ENCODE measurements around the gene SLC16A10.
"Not testable (repeated sequence)": the region's sequence is repeated elsewhere in the genome, so short reads cannot be mapped to it uniquely, and the experiment has no call there.

Gene SLC16A10

DNA sequence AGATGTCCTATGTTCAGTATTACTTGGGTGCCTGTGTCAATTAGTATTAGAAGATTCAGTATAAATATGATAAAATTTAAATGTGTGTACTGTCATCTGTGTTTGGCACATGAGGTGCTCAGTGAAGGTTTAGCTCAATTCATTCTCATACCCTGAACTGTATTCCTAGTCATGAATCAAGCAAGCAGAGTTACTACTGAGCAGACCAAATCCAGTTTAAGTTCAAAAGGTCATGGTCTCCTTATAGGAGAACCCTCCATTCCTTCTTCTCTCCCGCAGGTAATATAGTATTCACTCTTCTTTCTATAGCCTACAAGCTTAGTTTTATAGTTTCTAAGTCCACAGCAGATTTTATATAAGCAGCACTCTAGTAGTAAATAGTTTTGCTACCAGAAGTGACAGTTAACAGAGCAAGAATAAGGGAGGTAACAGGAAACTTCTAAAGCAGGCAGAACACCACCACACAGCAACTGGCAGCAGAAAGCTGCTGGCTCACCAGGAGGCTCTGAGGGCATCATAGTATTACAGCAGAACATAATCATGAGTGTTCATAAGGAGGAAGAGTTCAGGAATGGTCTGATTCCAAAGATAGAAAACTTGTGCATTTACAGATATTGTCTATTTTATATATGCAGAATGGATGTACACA is 133.2 kb downstream of the SLC16A10 start:
- no peak for DNase-seq (ENCODE audit: low spot score)

DNA sequence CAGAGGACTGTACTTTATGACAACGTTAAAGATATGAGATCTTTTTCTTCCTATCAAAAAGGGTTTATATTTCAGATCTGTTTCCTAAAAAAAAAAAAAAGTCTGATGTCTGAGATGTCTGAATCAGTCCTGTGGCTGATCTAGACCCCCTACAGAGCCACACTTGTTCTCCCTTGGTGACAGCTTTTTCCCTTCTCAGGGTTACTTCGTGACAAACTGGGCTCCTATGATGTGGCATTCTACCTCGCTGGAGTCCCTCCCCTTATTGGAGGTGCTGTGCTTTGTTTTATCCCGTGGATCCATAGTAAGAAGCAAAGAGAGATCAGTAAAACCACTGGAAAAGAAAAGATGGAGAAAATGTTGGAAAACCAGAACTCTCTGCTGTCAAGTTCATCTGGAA is 134.5 kb downstream of the SLC16A10 start:
- no peak for DNase-seq (ENCODE audit: low spot score)

DNA sequence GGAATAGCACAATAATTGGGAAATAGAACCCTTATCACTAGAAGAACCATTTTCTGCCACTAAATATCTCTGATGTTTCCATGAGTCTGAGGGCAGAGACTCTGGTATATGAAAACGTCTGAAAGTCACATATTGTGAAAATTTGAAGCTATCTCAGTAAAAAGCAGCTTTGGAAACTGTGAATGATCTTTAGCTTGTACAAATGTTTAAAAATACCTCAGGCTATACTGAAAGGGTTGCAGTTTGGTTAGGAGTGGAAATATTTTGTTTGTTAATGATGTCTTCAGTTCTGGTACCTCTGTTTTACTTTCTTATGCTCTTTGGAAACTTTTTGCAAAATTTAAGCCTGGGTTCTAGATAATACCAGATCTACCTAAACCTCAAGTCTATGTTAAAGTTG is 135.0 kb downstream of the SLC16A10 start:
- DNase-seq (ENCODE audit: low spot score): no peak

DNA sequence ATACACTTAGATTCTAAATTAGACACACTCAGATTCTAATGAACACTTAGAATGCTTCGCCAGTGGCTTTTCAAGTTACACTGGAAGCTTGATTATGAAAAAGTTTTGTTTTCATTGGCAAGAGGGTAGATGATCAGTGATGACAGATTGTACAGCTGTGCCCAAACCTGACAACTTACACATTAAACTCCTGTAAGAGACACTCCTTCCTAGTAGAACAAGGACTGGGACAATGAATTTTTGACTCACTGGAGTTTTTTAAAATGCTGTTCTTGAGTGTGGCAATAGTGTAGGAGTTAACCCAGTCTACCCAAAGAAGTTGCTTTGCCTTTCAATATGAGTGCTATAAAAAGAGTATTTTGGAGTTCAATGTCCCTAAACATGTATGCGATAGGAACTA is 140.8 kb downstream of the SLC16A10 start:
- DNase-seq (ENCODE audit: low spot score): no peak

DNA sequence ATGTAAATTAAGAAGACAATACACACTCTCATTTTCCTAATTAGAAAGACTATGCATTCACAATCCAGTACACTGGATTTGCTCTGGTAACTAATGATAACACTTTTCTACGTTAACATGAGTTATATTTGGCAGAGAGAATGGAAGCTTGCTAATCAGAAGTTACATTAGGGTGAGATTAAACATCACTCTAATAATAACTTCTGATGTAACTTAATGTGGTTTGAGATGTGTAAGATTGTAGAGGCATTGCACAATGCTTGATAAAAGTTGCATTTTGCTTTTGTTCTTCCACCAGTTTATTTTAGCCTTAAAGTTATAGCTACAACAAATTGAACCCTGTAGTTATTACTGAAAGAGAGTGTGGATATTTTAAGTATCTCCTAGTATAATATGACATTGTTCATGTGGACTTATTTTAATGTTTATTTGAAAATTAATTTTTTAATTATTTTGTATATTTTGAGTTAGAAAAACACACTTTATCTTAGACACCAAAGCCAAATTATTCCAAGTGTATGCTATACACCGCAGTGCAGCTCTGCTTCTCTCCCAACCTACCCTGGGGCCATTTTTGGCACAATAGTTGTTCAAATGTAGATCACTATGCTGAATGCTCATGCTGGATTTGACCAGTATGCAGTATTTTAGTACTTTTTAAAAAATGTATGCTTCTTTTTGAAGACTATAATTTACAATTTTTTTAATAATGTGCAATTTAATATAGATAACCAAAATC is 143.2 kb downstream of the SLC16A10 start:
- no peak for DNase-seq (ENCODE audit: low spot score)

DNA sequence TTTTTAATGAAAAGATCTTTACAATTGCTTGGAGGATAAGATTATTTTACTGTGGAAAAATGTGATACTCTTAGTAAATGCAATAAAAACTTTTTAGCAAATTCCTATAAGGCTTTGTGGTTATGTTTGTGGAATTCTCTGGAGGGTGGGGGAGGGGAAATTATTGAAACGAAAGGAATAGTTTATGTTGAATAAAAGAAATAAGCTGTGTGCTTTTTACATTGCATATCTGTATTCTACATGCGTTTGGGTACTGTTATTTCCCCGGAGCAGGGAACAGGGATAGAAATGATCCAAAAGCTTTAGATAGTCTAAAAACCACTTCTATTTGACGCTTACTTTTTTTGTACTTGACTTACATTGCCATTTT is 143.8 kb downstream of the SLC16A10 start:
- DNase-seq (ENCODE audit: low spot score): no peak

DNA sequence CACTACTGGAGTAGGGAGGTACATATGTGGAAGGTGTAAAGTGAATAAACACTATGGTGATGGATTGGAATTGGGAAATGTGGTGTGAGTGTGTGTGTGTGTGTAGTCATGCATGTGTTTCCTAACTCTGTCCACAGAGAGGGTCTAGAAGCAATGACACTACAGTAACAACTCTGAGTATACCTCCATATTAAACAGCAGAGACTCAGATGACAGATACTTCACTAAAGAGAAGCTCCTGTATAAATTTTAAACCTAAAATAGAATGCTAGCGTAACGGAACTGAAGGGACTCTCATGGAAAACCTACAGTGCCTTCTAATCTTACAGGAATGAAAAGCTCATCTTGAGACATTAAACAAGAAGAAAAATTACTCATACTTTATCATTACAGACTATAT is 150.5 kb downstream of the SLC16A10 start:
- no peak for DNase-seq (ENCODE audit: low spot score)

DNA sequence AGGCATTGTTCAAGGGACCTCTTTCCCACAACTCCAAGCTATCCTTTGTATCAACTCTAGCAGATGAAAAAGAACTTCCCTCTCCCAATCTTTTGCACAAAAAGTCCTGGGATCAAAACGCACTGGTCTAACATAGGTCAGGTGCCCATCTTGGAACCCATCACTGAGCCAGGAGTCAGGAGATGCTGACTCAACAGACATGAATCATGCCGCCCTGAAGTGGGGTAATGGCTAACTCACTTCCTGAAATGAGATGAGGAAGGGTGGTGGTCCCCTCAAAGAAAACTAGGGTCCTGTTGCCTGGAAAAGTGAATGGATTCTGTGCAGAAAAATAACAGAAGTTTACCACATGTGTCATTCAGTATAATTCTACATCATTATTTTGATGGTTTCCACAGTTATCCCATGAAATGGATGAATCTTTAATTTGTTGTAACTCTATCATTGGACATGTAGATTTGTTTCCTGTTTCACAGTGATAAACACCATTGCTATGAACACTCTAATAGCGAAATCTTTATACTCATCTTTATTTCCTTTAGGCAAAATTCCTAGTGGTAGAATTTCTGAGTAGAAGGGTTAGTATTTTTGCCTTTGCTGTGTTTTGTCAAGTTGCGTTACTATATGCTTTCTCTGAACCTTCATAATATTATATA is 151.3 kb downstream of the SLC16A10 start:
- DNase-seq (ENCODE audit: low spot score): no peak

DNA sequence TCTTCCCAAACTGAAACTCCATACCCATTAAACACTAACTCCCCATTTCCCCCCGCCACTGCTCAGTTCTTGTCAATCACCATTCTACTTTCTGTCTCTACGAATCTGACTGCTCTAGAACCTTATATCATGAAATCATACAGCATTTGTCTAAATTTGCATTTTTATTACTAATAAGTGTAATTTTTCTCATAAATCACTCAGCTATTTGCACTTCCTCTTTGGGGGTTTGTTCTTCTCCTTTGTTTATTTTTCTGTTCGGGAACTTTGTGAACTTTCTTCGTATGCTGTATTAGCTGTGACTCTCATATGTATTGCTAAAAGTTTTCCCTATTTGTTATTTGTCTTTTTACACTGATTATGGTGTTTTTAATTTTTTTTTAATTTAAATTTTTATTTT is 152.2 kb downstream of the SLC16A10 start:
- DNase-seq (ENCODE audit: low spot score): no peak

DNA sequence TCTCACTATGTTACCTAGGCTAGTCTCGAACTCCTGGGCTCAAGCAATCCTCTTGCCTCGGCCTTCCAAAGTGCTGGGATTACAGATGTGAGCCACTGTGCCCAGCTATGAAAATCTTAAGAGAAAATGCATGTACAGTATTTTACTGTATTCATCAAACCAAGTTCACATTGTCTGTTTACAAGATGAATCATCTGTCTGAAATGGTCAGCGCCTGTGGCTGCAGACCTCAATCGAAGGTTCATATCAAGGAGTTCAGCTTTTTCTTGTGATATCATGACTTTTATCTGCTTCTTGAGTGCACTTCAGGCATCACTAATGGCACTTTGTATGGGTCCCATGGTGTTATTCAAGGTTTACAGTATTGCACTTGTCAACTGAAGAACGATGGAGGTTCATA is 155.1 kb downstream of the SLC16A10 start:
- DNase-seq (ENCODE audit: low spot score): no peak

DNA sequence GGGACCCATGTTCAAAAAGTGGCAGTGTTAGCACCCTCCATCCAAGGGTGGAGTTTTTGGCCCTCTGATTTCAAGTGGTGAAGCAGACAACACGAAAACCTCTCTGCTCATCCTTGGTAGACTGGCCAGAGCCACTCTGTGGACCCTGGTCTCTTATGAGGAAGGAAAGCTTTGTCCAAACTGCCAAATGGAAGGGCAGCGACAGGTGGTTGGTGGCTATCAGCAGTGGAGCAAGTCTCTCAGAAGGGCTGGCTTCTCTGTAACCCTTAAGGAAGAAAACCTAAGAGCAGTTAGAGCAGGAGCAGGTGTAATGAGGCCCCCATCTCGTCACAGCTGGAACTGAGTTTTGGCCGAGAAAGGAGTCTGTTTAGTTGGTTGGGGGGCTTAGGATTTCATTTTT is 155.8 kb downstream of the SLC16A10 start:
- no peak for DNase-seq (ENCODE audit: low spot score)

DNA sequence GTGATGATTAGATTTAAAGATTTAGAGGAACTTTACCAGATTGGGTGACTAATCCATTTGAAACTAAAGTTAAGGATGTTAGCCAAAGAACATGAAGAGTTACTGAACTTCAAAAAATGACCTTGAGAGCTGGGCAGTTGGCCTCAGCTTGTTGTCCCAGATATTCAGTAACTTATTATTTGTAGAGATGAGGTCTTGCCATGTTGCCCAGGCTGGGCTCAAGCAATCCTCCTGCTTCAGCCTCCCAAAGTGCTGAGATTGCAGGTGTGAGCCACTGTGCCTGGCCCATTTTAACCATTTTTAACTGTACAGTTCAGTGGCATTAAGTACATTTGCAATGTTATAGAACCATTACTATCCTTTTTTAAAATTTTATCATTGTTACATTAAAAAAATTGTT is 161.5 kb downstream of the SLC16A10 start:
- no peak for DNase-seq (ENCODE audit: low spot score)

DNA sequence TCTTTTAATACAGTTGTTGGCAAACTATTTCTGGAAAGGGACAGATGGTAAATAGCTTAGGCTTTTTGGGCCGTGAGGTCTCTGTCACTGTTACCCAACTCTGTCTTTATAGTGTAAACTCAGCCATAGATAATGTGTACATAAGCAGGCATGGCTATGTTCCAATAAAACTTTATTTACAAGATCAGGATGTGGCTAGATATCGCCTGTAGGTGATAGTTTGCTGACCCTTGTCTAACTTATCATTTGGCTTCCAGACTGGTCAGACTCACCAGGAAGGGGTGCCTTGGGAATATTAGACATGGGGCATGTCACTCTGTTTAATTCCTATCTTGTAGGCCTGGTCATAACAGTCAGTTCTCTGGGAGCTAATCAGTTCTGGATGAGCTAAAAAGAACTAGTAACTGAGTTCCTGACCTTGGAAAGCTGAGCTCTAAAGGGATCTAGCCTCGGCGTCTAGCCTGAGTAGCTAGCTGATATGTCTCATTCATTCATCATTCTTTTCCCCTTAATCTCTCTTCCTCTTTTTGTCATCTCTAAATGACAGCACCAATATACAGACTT is 163.6 kb downstream of the SLC16A10 start:
- no peak for DNase-seq (ENCODE audit: low spot score)

DNA sequence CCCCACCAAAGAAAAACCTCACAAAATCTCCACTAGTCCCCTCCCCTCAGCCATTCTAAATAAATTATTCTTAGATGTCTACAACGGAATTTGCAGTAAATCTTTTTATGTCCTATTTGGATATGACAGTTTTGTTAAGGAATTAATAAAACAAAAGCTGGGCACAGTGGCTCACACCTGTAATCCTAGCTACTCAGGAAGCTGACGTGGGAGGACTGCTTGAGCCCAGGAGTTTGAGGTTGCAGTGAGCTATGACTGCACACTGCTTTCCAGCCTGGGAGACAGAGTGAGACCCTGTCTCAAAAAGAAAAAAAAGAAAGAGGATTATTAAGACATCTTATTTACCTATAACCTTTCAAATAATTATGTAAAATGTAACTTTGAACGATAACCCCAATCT is 165.4 kb downstream of the SLC16A10 start:
- DNase-seq (ENCODE audit: low spot score): no peak

DNA sequence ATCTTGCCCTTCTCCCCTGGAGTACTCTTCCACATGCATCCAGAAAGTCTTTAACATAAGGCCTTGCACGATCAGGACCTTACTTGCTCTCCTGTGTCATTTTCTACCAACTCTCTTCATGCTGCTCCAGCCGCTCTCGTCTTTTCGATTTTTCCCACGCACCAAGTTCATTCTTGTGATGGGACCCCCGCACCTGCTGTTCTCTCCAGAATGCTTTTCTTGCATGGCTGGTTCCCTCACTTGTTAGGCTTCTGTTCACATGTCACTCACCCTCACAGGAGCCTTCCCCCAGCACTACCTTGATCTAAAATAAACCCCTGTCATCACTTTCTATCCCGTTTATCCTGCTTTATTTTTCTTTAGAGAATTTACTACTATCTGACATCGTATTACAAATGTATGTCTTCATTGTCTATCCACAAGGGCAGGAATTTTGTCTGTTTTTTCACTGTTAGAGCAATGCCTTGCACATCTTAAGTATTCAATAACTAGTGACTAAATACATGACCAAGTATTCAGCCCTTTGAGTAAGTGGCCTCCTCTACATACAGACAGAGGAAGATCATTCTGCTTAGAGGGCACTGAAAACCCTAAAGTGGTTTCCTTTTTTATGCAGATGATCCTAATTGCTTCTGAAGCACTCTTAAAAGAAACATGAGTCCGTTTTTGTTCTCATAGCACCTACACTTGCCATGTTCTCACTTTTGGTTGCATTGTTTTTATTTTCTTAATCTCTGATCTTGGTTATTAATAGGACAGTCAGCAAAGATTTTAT is 166.9 kb downstream of the SLC16A10 start:
- DNase-seq (ENCODE audit: low spot score): no peak

DNA sequence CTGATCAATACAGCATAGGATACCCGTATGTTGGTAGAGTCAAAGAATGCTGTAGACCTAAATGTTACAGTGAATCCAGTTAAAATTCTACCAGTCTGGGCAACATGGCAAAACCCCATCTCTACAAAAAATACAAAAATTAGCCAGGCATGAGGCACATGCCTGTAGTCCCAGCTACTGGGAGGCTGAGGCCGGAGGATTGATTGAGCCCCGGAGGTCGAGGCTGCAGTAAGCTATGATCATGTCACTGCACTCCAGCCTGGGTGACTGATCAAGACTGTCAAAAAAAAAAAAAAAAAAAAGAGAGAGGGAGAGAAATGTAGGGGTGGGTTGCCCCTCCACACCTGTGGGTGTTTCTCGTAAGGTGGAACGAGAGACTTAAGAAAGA is 167.5 kb downstream of the SLC16A10 start:
- DNase-seq (ENCODE audit: low spot score): no peak

DNA sequence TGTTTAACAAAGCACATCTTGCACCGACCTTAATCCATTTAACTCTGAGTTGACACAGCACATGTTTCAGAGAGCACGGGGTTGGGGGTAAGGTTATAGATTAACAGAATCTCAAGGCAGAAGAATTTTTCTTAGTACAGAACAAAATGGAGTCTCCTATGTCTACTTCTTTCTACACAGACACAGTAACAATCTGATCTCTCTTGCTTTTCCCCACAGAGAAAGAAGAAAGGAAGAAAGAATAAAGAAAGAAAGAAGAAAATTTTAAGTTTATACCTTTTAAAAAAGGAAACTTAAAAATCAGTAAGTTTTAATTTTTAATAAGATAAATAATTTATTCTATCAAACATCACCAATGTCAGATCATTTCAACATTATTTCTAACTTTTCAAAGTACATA is 168.5 kb downstream of the SLC16A10 start:
- not testable (repeated sequence) for DNase-seq (ENCODE audit: low spot score)

DNA sequence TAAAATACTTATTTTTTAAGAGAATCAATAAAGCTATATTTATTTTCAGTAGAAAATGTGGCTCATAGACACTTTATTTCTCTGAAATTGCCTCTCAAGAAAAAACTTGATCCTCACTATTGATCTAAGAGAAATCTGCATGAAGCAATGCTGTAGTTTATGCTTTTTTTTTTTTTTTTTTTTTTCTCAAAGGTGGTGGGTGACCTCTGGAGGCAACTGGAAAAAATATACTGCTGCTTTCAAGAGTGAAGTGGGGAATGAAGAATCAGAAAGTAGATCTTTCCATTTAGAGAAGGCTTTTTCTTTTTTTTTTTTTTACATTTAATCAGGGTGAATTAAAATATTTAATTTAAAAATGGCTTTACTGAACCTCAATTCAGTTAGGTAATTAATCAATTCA is 169.3 kb downstream of the SLC16A10 start:
- DNase-seq (ENCODE audit: low spot score): no peak

DNA sequence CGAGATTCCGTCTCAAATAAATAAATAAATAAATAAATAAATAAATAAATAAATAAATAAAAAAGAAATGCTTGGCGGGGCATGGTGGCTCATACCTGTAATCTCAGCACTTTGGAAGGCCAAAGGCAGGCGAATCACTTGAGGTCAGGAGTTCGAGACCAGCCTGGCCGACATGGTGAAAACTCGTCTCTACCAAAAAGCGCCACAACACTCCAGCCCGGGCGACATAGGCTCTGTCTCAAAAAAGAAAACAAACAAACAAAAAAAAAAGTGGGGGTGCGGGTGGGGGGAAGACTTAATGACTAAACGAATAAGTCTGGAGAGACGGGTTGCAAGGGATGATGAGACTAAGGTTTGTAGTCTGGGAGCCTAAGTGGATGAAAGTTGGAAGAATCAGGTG is 170.7 kb downstream of the SLC16A10 start:
- DNase-seq (ENCODE audit: low spot score): no peak

DNA sequence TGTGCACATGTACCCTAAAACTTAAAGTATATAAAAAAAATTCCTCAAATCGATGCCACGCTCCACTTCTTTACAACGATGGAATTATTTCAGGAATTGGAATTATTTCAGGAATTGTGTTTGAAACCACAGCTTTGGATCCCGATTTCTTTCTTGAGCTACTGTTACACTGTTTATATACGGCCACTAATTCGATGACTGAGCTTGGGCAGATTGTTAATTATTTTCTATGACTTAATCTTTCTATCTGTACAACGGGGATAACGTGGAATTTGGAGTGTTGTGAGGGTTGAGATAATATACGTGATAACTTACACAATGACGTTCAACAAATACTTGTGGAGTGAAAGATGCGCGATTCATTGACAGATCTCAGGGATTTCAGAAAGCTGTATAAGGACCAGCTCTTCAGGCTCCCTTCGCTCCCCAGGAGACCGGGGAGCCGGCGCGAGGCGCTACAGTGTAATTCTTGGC is 171.3 kb downstream of the SLC16A10 start:
- DNase-seq (ENCODE audit: low spot score): no peak

DNA sequence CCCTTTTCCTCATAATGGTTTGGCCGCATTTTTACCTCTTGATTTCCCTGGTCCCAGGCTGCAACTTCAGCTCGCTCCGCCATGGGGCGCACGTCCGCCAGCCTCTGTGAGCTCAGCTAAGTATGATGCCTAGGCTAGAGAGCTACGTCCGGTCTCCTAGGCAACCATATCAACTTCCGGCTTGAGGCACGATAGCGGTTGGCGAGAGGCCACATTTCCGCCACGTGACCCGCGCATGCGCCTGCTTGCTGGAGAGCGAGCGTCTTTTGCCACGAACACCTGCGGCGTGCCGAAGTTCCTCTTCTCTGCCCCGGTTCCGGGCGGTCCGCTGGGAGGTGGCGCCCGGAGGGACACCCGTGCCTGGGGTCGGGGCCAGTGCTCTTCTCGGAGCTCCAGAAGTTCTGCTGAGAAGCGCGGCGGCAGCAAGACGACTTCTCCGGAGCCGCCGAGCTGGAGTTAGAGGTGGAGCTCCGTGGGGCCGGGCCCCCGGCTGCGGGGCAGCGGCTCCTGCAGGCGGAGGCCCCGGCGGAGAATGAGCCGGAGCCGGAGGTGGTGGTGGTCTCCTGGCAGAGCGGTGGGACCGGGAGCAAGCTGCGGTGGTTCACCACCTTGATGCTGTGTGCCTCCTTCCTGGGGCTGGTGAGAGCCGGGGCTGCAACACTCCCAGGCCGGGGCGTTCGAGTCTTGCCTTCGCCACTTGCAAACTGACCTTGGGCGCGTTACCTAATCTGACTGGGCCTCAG is 172.0 kb downstream of the SLC16A10 start:
- peak; percentile 98 for DNase-seq (ENCODE audit: low spot score)

All from germinal center (tissue), 1 donor.